ENCODE results near the gene CYP24A1.

Gene CYP24A1

GRCh38 chr20:54110457-54110856 is 63.3 kb downstream of the CYP24A1 start:
- no peak for DNase-seq

- no peak for DNase-seq
Measured at GRCh38 chr20:54110041-54110440, 63.7 kb downstream of the CYP24A1 start.

- DNase-seq = no peak
Measured at GRCh38 chr20:54108817-54109216, 65.0 kb downstream of the CYP24A1 start.

GRCh38 chr20:54108326-54108642 is 65.5 kb downstream of the CYP24A1 start:
- DNase-seq = no peak

- DNase-seq = no peak
Measured at GRCh38 chr20:54107600-54108325, 66.0 kb downstream of the CYP24A1 start.

GRCh38 chr20:54107181-54107580 is 66.6 kb downstream of the CYP24A1 start:
- DNase-seq = no peak

GRCh38 chr20:54106162-54106561 is 67.6 kb downstream of the CYP24A1 start:
- no peak for DNase-seq

GRCh38 chr20:54105653-54106052 is 68.1 kb downstream of the CYP24A1 start:
- no peak for DNase-seq

GRCh38 chr20:54104781-54105180 is 69.0 kb downstream of the CYP24A1 start:
- no peak for DNase-seq

- DNase-seq = no peak
Measured at GRCh38 chr20:54103762-54104600, 69.8 kb downstream of the CYP24A1 start.

Data from NCI-H1436 treated with DMSO at 0.1 percent for 48 hours (cell line).